PC-9 (cell line): ENCODE results near the gene FAM219A.

Experiments
- EZH2 ChIP-seq: fragments of 200-600 bp; sonication (generic); IDR thresholded peaks from 2 replicates; pipeline ENCODE4 v1.8.0; 2017; ENCODE audit warnings: antibody characterized with exemption, low read depth
- TF ChIP-seq, protein P1 (sequence below): fragments of 200-600 bp; sonication (generic); conservative IDR thresholded peaks from 2 replicates; pipeline ENCODE4 v1.6.1; 2017; ENCODE audit warnings: mixed run types, antibody characterized with exemption, mild to moderate bottlenecking, moderate library complexity

DNA sequence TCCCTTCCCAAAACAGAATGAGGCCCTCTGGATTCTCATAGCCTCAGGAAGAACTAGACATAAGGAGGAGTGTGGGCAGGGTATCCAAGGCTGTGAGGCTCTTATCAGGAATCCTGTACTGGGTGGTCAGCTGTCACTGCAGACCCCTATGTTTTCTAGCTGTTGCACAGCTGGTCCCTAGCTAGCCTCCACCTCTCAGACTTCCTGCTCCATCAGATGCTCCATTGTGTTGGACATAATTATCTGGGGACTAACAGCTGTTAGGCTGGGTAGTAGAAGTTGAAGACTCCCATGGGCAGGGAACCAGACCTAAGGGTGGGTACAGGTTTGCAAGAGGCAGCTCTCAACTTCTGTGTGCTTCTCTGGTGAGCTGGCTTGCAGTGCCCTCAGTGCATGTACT is 18.4 kb downstream of the FAM219A start:
- no peak for TF ChIP-seq EZH2
- TF ChIP-seq, protein P1, sequence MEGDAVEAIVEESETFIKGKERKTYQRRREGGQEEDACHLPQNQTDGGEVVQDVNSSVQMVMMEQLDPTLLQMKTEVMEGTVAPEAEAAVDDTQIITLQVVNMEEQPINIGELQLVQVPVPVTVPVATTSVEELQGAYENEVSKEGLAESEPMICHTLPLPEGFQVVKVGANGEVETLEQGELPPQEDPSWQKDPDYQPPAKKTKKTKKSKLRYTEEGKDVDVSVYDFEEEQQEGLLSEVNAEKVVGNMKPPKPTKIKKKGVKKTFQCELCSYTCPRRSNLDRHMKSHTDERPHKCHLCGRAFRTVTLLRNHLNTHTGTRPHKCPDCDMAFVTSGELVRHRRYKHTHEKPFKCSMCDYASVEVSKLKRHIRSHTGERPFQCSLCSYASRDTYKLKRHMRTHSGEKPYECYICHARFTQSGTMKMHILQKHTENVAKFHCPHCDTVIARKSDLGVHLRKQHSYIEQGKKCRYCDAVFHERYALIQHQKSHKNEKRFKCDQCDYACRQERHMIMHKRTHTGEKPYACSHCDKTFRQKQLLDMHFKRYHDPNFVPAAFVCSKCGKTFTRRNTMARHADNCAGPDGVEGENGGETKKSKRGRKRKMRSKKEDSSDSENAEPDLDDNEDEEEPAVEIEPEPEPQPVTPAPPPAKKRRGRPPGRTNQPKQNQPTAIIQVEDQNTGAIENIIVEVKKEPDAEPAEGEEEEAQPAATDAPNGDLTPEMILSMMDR = no peak
